NT2/D1 (cell line): ENCODE measurements around the gene GAK.

Source experiments
- SUZ12 ChIP-seq: IDR thresholded peaks from 2 replicates; pipeline ENCODE4 v1.6.1; 2011; ENCODE audit not compliant: insufficient read length, insufficient read depth; ENCODE audit errors: extremely low read depth
- YY1 ChIP-seq: IDR thresholded peaks from 2 replicates; pipeline ENCODE4 v1.6.1; 2011; ENCODE audit not compliant: insufficient read length, insufficient read depth
- ZNF274 ChIP-seq: IDR thresholded peaks from 2 replicates; pipeline ENCODE4 v1.6.1; 2011; ENCODE audit warnings: mild to moderate bottlenecking, low read depth, low read length

GRCh38 chr4:932713-933070, 576 bp upstream of the GAK start:
- no peak for TF ChIP-seq ZNF274
- TF ChIP-seq YY1 = no peak
- no peak for TF ChIP-seq SUZ12
